Osteoblast (primary cell): ENCODE measurements around the gene NFIA. TPM values are rescaled to one million over a fixed set of nuclear protein-coding genes. Genes with fewer than 3 reads are reported as not detected.

Experiments used
- DNase-seq: peaks from one replicate; pipeline ENCODE4 v3.0.0; 2011; ENCODE audit warnings: low spot score, mixed read lengths; ENCODE audit not compliant: insufficient read length; ENCODE audit errors: missing footprints
- H2AFZ ChIP-seq: 2 replicates; pipeline ENCODE4 v1.6.0; 2011; ENCODE audit warnings: mild to moderate bottlenecking, low read length
- H3K27ac ChIP-seq: 2 replicates; pipeline ENCODE4 v1.5.1; 2011; ENCODE audit warnings: mild to moderate bottlenecking, low read depth, low read length, moderate library complexity
- H3K27me3 ChIP-seq: 2 replicates; pipeline ENCODE4 v1.6.0; 2012; ENCODE audit warnings: mild to moderate bottlenecking, control low read depth, inconsistent platforms, low read length, moderate library complexity; ENCODE audit not compliant: insufficient read depth
- H3K36me3 ChIP-seq: 2 replicates; pipeline ENCODE4 v1.5.1; 2011; ENCODE audit warnings: mild to moderate bottlenecking, low read length, control low read depth, moderate library complexity; ENCODE audit not compliant: insufficient read depth
- H3K4me1 ChIP-seq: 2 replicates; pipeline ENCODE4 v1.5.1; 2011; ENCODE audit warnings: mild to moderate bottlenecking, low read length, control low read depth, moderate library complexity; ENCODE audit not compliant: insufficient read depth
- H3K4me2 ChIP-seq: 2 replicates; pipeline ENCODE4 v1.6.0; 2011; ENCODE audit warnings: mild to moderate bottlenecking, low read length; ENCODE audit not compliant: insufficient read depth
- H3K4me3 ChIP-seq: fragments of 200-600 bp; sonication (generic); 3 replicates; pipeline ENCODE4 v1.5.1; 2012; ENCODE audit warnings: mild to moderate bottlenecking, low read length, inconsistent platforms; ENCODE audit not compliant: insufficient read depth
- H3K79me2 ChIP-seq: 2 replicates; pipeline ENCODE4 v1.6.0; 2012; ENCODE audit warnings: mild to moderate bottlenecking, low read length, control low read depth, inconsistent platforms; ENCODE audit not compliant: insufficient read depth
- H3K9me3 ChIP-seq: 2 replicates; pipeline ENCODE4 v1.5.1; 2011; ENCODE audit warnings: low read depth, low read length, control low read depth
- H4K20me1 ChIP-seq: 2 replicates; pipeline ENCODE4 v1.6.0; 2012; ENCODE audit warnings: mild to moderate bottlenecking, low read length, control low read depth; ENCODE audit not compliant: insufficient read depth
- CTCF ChIP-seq: IDR thresholded peaks from 2 replicates; pipeline ENCODE4 v1.5.1; 2011; ENCODE audit warnings: mild to moderate bottlenecking, low read depth, low read length, moderate library complexity; ENCODE audit errors: extremely low read depth
- total RNA-seq: library from RNA; depleted of rRNA; stranded (reverse); fragments of >200 nt; gene quantifications from 2 replicates; pipeline ENCODE4 v1.2.3, GENCODE V29; 2012

Gene NFIA
- total RNA-seq, 1 donor, result 7.2 TPM

DNA sequence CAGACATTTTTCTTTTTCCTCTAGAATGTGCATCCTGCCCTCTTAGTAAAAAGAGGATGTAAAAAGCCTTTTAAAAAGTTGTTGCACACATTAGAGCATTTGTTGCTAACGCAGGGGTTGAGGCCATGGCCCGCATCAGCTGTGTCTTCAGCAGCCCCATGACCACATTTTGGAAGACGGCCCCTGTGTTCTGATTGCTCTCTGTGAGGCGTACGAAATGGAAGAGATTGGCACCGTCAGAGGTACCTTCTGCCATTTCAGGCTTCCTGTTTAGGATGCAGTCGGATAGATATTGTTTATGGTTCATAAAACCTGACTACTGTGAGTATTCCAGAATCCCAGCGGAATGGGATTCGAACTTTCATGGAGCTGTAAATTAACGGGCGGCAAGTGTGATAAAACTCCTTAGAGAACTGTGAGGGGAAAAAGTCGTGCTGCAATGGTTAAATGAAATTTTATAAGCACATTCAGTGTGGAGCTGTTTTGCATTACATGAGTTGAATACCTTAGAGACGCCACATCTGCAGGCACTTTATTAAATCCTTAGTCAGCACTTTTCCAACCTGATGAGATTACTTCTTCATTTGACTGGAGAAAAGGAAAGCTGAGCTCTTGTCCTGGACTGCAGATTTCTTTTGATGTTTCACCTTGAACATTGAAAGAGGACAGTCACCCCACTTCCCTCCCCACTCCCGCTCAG is 368.7 kb downstream of the NFIA start:
- Histone ChIP-seq H4K20me1 (peaks cover 2% of the 10 kb centered on the region), H3K27me3 (peaks cover 20% of the 10 kb centered on the region), H3K4me2 (no peak overlapping the region), H2AFZ (no peak overlapping the region), H3K4me3 (no peak overlapping the region), H3K9me3 (no peaks in the 10 kb centered on the region), H3K36me3 (no peaks in the 10 kb centered on the region), H3K79me2 (no peaks in the 10 kb centered on the region), H3K27ac (no peak overlapping the region), H3K4me1 (peaks cover 24% of the 10 kb centered on the region)
- DNase-seq, result no peak
- no peak for TF ChIP-seq CTCF

- H3K27me3 ChIP-seq, result peaks cover 15% of the 10 kb centered on the region
Measured at GRCh38 chr1:61451572-61451968, 369.2 kb downstream of the NFIA start.

DNA sequence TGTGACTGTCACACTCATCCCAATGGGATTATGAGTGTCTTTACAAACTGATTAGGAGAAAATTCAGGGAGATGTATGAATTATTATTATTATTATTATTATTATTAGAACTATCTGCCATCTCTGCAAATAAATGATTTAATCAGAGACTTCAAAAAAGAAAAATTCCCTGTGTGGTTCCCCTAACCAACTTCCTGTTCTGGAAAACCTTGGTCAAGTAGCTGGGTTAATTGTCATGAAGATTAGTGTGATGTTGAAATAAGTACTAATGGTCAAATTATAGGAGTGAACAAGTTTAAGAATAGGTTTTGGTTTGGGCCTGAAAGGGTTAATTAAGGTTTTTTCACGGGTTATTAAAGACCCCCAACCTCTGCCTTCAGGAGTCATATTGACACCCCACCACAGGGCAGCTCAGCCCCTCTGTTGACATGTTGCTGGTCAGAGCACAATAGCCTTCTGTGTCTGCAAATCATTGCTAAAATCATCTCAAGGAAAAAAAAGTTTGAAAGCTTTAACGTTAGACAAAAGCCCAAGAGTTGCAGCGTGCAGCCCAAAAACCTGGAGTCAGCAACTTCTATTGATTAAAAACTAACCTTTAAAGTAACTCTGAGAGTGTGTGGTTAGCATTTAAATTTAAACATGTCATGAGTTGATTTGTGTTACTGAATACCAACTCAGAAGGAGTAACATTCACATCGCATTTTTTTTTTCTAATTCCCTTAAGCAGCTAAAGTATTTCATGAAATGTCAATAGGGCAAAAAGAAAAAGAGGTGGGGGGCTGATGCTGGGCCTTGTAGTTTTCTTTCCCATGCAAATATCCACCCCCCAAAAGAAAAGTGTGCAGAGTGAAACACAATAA is 370.0 kb downstream of the NFIA start:
- H3K79me2 ChIP-seq, result no peaks in the 10 kb centered on the region
- H4K20me1 ChIP-seq, result peaks cover 2% of the 10 kb centered on the region
- no peak overlapping the region for H2AFZ ChIP-seq
- peaks cover 24% of the 10 kb centered on the region for H3K4me1 ChIP-seq
- DNase-seq, result no peak
- TF ChIP-seq CTCF, result no peak
- peak overlapping the region; percentile 42 for H3K27ac ChIP-seq
- H3K36me3 ChIP-seq, result no peaks in the 10 kb centered on the region
- H3K9me3 ChIP-seq, result no peaks in the 10 kb centered on the region
- H3K4me3 ChIP-seq, result no peak overlapping the region
- peak overlapping the region; percentile 53 for H3K4me2 ChIP-seq
- peaks cover 13% of the 10 kb centered on the region for H3K27me3 ChIP-seq

More at GRCh38 chr1:61451572-61451968, 369.2 kb downstream of the NFIA start:
- TF ChIP-seq CTCF, result no peak
- no peak overlapping the region for H3K4me2 ChIP-seq
- DNase-seq, result no peak
- no peak overlapping the region for H2AFZ ChIP-seq
- no peaks in the 10 kb centered on the region for H3K79me2 ChIP-seq
- H4K20me1 ChIP-seq, result peaks cover 2% of the 10 kb centered on the region
- H3K4me3 ChIP-seq, result no peak overlapping the region
- H3K9me3 ChIP-seq, result no peaks in the 10 kb centered on the region
- H3K36me3 ChIP-seq, result no peaks in the 10 kb centered on the region
- peaks cover 24% of the 10 kb centered on the region for H3K4me1 ChIP-seq
- no peak overlapping the region for H3K27ac ChIP-seq
